HUES64 (cell line): ENCODE data around the gene RNF114. TPM values are rescaled to one million over a fixed set of nuclear protein-coding genes. Genes with fewer than 3 reads are reported as not detected.

Experiments
- H3K27ac ChIP-seq: 2 replicates; pipeline ENCODE4 v1.7.0; 2013; ENCODE audit warnings: low read depth, low read length, inconsistent platforms
- H3K27me3 ChIP-seq: 2 replicates; pipeline ENCODE4 v1.6.1; 2013; ENCODE audit warnings: mild to moderate bottlenecking, low read length; ENCODE audit not compliant: insufficient read depth
- H3K36me3 ChIP-seq: 2 replicates; pipeline ENCODE4 v1.6.1; 2013; ENCODE audit warnings: mild to moderate bottlenecking, low read length; ENCODE audit not compliant: insufficient read depth
- H3K4me1 ChIP-seq: 2 replicates; pipeline ENCODE4 v1.6.1; 2013; ENCODE audit warnings: mild to moderate bottlenecking, low read length, moderate library complexity; ENCODE audit not compliant: insufficient read depth
- H3K4me3 ChIP-seq: 2 replicates; pipeline ENCODE4 v1.5.1; 2013; ENCODE audit warnings: mild to moderate bottlenecking, low read length, moderate library complexity
- H3K9ac ChIP-seq: 2 replicates; pipeline ENCODE4 v1.6.1; 2013; ENCODE audit warnings: mild to moderate bottlenecking, low read depth, low read length
- H3K9me3 ChIP-seq: 2 replicates; pipeline ENCODE4 v1.6.1; 2013; ENCODE audit warnings: low read depth, low read length; ENCODE audit not compliant: insufficient read depth
- WGBS: fragments of 150-250, 120-280 bp; methylation state at CpG from one replicate; pipeline ENCODE4 v1.1.7; 2013; ENCODE audit warnings: missing lambda C conversion rate; 5-methylcytosine and 5-hydroxymethylcytosine counted together
- polyA plus RNA-seq, 2 experiments: library from polyadenylated mRNA; stranded (reverse); fragments of 50-300 nt; gene quantifications; one replicate each; pipeline ENCODE4 v1.2.3, GENCODE V29; 2013

Gene RNF114, protein sequence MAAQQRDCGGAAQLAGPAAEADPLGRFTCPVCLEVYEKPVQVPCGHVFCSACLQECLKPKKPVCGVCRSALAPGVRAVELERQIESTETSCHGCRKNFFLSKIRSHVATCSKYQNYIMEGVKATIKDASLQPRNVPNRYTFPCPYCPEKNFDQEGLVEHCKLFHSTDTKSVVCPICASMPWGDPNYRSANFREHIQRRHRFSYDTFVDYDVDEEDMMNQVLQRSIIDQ
- polyA plus RNA-seq (2013, experiment 1 of 2) = 77.3 TPM
- 77.3 TPM for polyA plus RNA-seq (2013, experiment 2 of 2)

DNA sequence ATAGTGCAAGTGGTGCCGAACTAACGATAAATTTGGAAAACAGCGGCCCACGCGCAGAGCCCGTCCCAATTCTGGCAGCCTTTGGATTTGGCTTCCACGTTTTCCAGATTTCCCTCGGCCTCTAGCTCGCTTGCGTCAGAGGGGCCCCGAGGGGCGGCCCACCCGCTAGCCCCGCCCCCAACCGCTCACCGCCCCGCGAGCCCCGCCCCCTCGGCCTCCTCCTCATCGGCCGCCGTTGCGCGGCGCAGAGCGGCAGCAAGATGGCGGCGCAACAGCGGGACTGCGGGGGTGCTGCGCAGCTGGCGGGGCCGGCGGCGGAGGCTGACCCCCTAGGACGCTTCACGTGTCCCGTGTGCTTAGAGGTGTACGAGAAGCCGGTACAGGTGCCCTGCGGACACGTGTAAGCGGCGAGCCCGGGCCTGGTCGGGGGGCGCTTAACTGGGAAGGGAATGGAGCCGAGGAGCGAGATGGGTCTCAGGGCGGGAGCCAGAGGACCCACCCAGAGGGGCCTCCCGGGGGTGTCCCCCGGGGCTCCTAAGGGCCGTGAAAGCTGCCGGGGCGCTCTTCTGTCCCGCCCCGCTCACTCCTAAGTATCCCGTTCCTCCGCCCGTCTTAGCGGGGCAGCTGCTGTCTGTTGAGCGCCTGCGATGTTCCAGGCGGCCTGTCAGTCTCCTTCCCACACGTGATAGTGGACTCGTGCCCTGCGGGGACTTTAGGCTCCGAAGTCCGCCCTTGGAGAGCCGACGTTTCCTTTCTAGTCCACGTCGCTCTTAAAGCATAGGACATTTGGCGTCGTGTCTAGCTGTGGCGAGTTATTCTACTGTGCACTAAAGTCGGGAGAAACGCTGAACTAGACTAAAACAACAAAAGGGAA lies at the start of gene RNF114:
Gene RNF114 (plus strand): TSS at position 245 of the 874 bp plus-strand sequence. CDS start 16 bp downstream, at position 261.
- Histone ChIP-seq H3K4me1 (peaks cover 8% of the 10 kb centered on the region; the same call in 1 of the 2 replicates), H3K27me3 (no peaks in the 10 kb centered on the region), H3K36me3 (peaks cover 18% of the 10 kb centered on the region), H3K4me3 (peak within 1 kb of the TSS; percentile 99), H3K27ac (peak within 1 kb of the TSS; percentile 49; the same call in 1 of the 2 replicates), H3K9me3 (no peaks in the 10 kb centered on the region), H3K9ac (peak within 1 kb of the TSS; percentile 88)
- WGBS = under 1% methylated on average over 78 of the region's 79 CpGs

DNA sequence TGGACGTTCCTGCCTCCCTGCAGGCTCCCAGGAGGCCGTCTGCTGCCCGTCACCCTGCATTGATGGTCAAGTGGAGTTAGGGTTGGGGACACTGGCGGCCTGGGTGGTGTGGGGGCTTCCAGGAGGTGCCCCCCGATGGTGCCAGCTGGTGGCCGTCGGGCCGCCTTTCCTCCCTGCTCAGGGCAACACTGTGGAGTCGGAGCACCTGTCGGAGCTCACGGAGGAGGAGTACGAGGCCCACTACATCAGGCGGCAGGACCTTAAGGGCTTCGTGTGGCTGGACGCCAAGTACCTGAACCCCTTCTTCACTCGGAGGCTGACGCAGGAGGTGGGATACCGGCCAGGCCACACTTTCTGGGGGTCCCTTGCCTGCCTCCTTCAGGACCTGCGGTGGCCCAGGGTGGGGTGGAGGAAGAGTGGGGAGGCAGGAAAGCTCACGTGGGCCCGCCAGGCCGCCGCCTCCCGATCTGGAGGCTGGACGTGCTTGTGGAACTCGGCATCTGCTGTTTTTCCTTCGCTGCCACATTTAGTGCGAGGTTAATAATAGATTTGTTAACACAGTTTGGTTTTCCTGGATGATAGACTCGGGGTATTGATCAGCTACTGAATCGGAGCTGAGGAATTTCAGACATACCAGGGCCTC lies 49.5 kb upstream of the RNF114 start:
- 92% methylated on average over 30 of the region's 30 CpGs for WGBS
- H3K9ac ChIP-seq = no peak overlapping the region
- H3K27ac ChIP-seq = no peak overlapping the region
- H3K4me3 ChIP-seq = no peak overlapping the region
- H3K4me1 ChIP-seq = peaks cover 11% of the 10 kb centered on the region; the same call in 1 of the 2 replicates
- peaks cover 10% of the 10 kb centered on the region; the same call in 1 of the 2 replicates for H3K36me3 ChIP-seq
- no peaks in the 10 kb centered on the region for H3K9me3 ChIP-seq
- no peaks in the 10 kb centered on the region for H3K27me3 ChIP-seq

DNA sequence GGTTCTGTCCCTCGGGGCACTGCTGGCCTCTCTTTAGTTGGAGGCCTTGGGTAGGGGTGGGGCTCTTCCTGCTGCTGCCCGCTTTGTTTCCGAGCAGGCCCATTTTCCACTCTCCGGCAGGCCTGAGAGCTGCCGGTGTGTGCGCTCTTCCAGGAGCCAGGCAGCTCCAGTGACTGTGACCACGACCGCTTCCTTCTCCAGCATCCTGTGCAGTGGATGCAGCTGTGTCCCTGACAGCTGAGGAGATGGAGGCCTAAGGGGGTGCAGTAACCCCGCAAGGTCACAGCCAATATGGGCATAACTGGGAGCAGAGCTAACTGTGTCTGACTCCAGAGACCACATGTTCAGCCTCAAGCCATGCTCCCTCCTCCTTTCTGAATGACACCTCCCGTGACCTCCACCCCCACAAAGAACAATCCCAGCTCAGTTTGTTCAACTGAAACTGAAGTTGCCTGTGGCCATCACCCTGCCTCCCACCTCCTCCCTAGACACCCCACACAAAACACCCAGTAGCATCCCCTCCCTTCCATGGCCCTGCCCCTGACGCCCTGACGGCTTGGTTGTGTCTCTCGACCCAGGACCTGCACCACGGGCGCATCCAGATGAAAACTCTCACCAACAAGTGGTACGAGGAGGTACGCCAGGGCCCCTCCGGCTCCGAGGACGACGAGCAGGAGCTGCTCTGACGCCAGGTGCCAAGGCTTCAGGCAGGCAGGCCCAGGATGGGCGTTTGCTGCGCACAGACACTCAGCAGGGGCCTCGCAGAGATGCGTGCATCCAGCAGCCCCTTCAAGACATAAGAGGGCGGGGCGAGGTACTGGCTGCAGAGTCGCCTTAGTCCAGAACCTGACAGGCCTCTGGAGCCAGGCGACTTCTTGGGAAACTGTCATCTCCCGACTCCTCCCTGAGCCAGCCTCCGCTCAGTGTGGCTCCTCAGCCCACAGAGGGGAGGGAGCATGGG lies 48.7 kb upstream of the RNF114 start:
- no peak overlapping the region for H3K4me3 ChIP-seq
- H3K27me3 ChIP-seq = no peaks in the 10 kb centered on the region
- H3K36me3 ChIP-seq = peaks cover 10% of the 10 kb centered on the region; the same call in 1 of the 2 replicates
- peaks cover 12% of the 10 kb centered on the region; the same call in 1 of the 2 replicates for H3K4me1 ChIP-seq
- no peak overlapping the region for H3K27ac ChIP-seq
- H3K9ac ChIP-seq = no peak overlapping the region
- no peaks in the 10 kb centered on the region for H3K9me3 ChIP-seq
- WGBS = 90% methylated on average over 32 of the region's 32 CpGs

DNA sequence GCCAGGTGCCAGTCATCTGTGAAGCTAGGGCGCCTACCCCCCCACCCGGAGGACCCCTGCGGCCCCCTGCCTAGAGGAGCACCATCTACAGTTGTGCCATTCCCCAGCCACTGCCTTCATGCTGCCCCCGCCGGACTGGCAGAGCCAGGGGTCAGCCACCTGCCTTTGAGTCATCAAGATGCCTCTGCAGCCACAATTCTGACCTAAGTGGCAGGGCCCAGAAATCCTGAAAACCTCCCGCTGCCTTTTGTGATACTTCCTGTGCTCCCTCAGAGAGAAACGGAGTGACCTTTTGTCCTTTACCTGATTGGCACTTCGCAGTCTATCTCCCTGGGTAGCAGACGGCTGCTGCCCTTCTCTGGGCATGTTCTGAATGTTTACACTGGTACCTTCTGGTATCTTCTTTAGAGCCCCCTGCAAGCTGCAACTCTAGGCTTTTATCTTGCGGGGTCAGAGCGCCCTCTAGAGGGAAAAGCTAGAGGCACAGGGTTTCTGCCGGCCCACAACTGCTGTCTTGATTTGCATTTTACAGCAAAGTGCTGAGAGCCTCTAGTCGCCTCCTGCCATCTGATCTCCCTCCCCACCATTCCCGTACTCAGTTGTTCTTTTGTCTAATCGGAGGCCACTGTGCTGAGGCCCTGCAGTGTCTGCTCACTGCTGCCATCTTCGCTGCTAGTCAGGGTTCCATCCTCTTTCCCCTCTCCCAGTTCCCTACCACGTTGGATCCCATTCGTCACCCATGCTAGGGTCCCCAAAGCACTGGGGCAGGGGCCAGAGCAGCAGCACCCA lies 47.8 kb upstream of the RNF114 start:
- Histone ChIP-seq H3K27ac (no peak overlapping the region), H3K27me3 (no peaks in the 10 kb centered on the region), H3K9me3 (no peaks in the 10 kb centered on the region), H3K4me3 (no peak overlapping the region), H3K4me1 (peaks cover 12% of the 10 kb centered on the region; the same call in 1 of the 2 replicates), H3K9ac (no peak overlapping the region), H3K36me3 (0 out of 2 replicates have a peak, but pooled peaks cover 5% of the 10 kb centered on the region)
- 44% methylated on average over 18 of the region's 18 CpGs for WGBS

DNA sequence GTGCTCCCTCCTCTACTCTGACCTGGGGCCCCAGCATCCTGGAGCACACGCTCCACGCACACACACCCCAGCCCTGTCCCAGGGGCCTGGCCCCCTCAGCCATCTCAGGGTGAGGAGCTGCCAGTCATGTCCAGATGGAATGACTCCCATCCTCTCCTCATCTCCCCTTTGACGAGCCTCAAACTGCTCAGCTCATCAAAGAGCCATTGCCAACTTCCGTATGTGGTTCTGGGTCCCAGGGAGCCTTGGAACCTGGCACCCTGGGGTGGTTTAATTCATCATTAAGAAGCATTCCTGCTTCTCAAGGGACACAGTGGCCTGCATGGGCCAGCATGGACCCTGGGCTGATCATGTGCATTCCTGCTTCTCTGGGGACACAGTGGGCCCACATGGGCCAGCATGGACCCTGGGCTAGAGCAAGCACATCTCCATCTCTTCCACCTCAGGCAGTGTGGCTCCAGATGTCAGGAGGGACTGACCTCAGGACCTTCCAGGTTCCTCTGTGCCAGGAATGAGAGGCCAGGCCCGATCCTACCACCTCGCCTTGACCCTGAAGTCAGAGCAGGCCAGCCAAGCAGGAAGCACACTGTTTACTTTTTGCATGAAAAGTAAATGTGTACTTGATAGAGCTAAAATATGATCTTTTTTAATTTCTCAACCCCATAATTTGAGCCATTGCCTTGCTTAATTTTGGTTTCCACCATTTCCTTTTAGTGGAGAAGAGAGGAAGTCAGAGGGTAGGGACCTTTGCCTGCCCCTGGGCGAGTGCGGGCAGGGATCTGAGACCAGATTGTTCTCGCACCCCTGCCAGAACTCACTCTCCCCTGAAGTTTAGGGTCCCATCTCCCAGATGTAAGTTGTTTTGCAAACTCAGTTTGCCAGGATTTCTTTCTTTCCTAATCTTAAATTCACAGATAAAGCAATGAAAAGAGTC lies 46.9 kb upstream of the RNF114 start:
- 91% methylated on average over 9 of the region's 9 CpGs for WGBS
- Histone ChIP-seq H3K4me1 (peaks cover 12% of the 10 kb centered on the region; the same call in 1 of the 2 replicates), H3K27ac (no peak overlapping the region)

DNA sequence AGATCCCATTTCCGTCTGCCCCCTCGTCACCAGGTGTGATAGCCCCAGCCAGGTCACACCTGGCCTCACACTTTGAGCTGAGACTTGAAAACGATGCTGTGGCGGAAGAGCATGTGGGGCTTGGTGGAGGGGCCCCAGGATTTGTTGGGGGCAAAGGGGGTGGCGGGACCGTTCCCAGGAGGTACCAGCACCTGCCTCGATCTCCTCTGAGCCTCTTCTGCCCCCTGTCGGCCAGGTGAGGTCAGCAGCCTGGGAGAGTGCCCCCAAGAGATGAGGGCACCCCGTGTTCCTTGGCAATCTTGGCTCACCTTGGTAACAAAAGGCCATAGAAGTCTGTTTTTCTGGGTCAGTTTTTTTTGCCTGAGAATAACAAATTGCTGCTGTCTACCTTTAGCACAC lies 46.3 kb upstream of the RNF114 start:
- Histone ChIP-seq H3K4me1 (peaks cover 12% of the 10 kb centered on the region; the same call in 1 of the 2 replicates), H3K9ac (no peak overlapping the region), H3K9me3 (no peaks in the 10 kb centered on the region)

More for the DNA sequence above, 46.9 kb upstream of the RNF114 start:
- Histone ChIP-seq H3K9me3 (no peaks in the 10 kb centered on the region), H3K4me3 (no peak overlapping the region), H3K27me3 (no peaks in the 10 kb centered on the region), H3K9ac (no peak overlapping the region), H3K36me3 (0 out of 2 replicates have a peak, but pooled peaks cover 4% of the 10 kb centered on the region)

DNA sequence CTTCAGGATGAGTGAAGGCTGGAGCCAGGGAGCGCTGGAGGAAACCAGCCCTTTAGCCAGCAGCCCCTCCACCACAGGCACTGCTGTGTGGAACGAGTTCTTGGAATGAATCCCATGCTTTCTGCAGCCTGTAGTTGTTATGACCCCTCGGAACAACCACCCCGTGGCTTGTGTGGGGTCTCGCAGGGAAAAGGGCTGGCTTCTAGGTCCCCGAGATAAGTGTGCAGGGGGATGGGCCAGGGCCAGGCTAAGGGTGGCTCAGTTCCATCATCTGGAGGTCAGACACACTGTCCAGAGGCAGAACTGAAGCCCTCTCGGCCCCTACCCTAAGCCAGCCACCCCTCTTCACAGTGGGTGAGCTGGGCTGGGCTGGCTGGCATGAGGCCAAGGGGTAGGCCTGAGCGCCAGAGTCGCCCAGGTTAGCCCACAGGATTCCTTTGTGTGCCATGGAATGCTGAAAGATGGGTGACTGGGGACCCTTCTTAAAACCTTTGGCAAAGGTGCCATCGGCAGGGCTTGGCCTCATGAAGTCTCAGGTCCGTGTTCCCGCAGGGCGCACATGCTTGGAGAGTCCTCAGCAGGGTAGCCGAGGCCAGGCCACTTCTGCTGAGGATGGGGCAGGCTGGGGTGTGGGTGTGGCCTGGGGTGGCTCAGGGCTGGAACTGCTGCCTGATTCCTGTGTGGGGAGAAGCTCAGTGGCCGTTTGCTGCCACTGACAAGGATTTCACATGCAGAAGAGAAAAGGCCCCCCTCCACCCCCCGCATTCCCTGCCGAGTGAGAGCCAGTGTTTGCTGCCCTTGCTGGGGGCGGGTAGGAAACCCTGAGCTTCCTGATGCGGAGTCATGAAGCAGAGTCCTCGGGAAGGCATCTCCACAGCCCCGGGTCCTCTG lies 45.5 kb upstream of the RNF114 start:
- Histone ChIP-seq H3K9ac (no peak overlapping the region), H3K27ac (peak overlapping the region; percentile 20; the same call in 1 of the 2 replicates), H3K27me3 (no peaks in the 10 kb centered on the region), H3K9me3 (no peaks in the 10 kb centered on the region), H3K36me3 (no peaks in the 10 kb centered on the region), H3K4me3 (no peak overlapping the region), H3K4me1 (peaks cover 12% of the 10 kb centered on the region; the same call in 1 of the 2 replicates)
- WGBS = 65% methylated on average over 21 of the region's 21 CpGs

More for the DNA sequence above, 46.3 kb upstream of the RNF114 start:
- H3K27ac ChIP-seq = no peak overlapping the region
- no peak overlapping the region for H3K4me3 ChIP-seq
- WGBS = 84% methylated on average over 9 of the region's 9 CpGs
- 0 out of 2 replicates have a peak, but pooled peaks cover 2% of the 10 kb centered on the region for H3K36me3 ChIP-seq
- H3K27me3 ChIP-seq = no peaks in the 10 kb centered on the region

DNA sequence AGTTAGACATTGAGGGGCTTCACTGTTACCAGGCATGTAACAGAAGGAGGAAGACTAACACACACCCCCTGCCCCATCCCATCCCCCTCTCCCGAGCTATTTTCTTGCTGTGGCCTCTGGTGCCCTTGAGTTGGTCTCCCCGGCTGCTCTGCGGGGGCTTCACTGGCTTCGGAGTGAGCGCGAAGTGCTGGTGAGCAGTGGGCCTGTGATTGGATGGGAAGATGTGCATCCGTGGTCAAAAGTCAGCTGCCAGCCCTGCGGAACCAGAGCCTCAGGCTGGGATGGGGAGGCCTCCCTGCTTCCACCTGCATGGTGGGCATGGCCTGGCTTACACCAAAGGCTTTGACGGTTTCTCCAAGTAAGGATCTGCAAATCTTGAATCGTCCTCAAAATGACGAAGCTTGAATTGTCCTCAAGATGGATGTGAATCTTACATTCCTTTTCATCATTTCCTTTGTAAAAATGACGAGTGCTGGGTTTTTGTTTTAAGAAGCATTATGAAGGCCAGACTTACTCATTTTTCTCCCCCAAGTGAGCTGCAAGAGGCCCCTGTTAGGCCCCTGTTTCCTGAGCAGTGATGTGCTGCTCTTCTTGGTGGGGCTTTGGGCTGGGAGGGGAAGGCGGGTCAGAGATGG lies 44.6 kb upstream of the RNF114 start:
- H3K4me1 ChIP-seq = peaks cover 12% of the 10 kb centered on the region; the same call in 1 of the 2 replicates
- no peaks in the 10 kb centered on the region for H3K9me3 ChIP-seq
- H3K36me3 ChIP-seq = no peaks in the 10 kb centered on the region
- H3K4me3 ChIP-seq = no peak overlapping the region
- H3K27me3 ChIP-seq = no peaks in the 10 kb centered on the region
- H3K27ac ChIP-seq = no peak overlapping the region
- no peak overlapping the region for H3K9ac ChIP-seq
- WGBS = 83% methylated on average over 13 of the region's 13 CpGs
